WTC11 (cell line): ENCODE results near the gene LMBR1. TPM values are rescaled to one million over a fixed set of nuclear protein-coding genes. Genes with fewer than 3 reads are reported as not detected.

Experiments
- ATAC-seq: fragments of 200-7000 bp; cut with Tn5 transposase; 2 replicates; pipeline ENCODE4 v1.10.0; 2021; ENCODE audit warnings: mild to moderate bottlenecking, moderate library complexity
- CTCF ChIA-PET: fragments of 300-600 bp; sonication (Branson Sonifier 250); formaldehyde crosslinking; loops from one replicate; lab custom pipeline; 2021; ENCODE audit warnings: antibody characterized with exemption; lab: Charles Lee
- POLR2A ChIA-PET: fragments of 350-600 bp; sonication (Branson Sonifier 250); formaldehyde crosslinking; loops from one replicate; lab custom pipeline; 2021; ENCODE audit warnings: antibody characterized with exemption; lab: Charles Lee
- DNase-seq: peaks from one replicate; pipeline ENCODE4 v3.0.0; 2021; ENCODE audit warnings: low spot score
- H3K27ac Mint-ChIP-seq: 2 replicates; pipeline ENCODE4 v1.8.0; 2021; ENCODE audit warnings: mixed read lengths
- H3K27me3 Mint-ChIP-seq: 2 replicates; pipeline ENCODE4 v1.8.0; 2021; ENCODE audit warnings: low read depth, mild to moderate bottlenecking, moderate library complexity, mixed read lengths
- H3K36me3 Mint-ChIP-seq: 2 replicates; pipeline ENCODE4 v1.8.0; 2021; ENCODE audit warnings: mixed read lengths
- H3K4me1 Mint-ChIP-seq: 2 replicates; pipeline ENCODE4 v1.8.0; 2022; ENCODE audit warnings: mixed read lengths
- H3K4me3 Mint-ChIP-seq: 2 replicates; pipeline ENCODE4 v1.8.0; 2021; ENCODE audit warnings: mild to moderate bottlenecking, moderate library complexity, mixed read lengths
- H3K9me3 Mint-ChIP-seq: 2 replicates; pipeline ENCODE4 v1.8.0; 2021; ENCODE audit warnings: mixed read lengths
- ATF1 ChIP-seq: sonication (generic); formaldehyde crosslinking; IDR thresholded peaks from 2 replicates; pipeline ENCODE4 v1.8.1; 2023; ENCODE audit warnings: mild to moderate bottlenecking, moderate library complexity, missing genetic modification reagents
- FOXP1 ChIP-seq: sonication (generic); formaldehyde crosslinking; IDR thresholded peaks from 2 replicates; pipeline ENCODE4 v1.8.0; 2022; ENCODE audit warnings: missing genetic modification reagents, mild to moderate bottlenecking, moderate library complexity, borderline replicate concordance
- GABPB1 ChIP-seq: sonication (generic); formaldehyde crosslinking; IDR thresholded peaks from 2 replicates; pipeline ENCODE4 v1.8.1; 2023; ENCODE audit warnings: mild to moderate bottlenecking, missing genetic modification reagents
- GRHL2 ChIP-seq: fragments of 250-450 bp; sonication (Bioruptor Pico); IDR thresholded peaks from 2 replicates; pipeline ENCODE4 v1.8.0; 2022; ENCODE audit warnings: mild to moderate bottlenecking, moderate library complexity; ENCODE audit not compliant: insufficient replicate concordance, severe bottlenecking
- JUN ChIP-seq: sonication (generic); formaldehyde crosslinking; IDR thresholded peaks from 2 replicates; pipeline ENCODE4 v1.8.0; 2023; ENCODE audit warnings: mild to moderate bottlenecking, missing genetic modification reagents
- MXD4 ChIP-seq: fragments of 250-450 bp; sonication (Bioruptor Pico); IDR thresholded peaks from 2 replicates; pipeline ENCODE4 v1.8.0; 2021; ENCODE audit warnings: mild to moderate bottlenecking, moderate library complexity, borderline replicate concordance
- NFYB ChIP-seq: sonication (generic); formaldehyde crosslinking; conservative IDR thresholded peaks from 2 replicates; pipeline ENCODE4 v1.8.0; 2022; ENCODE audit warnings: low read depth, missing genetic modification reagents
- NR2C2 ChIP-seq: sonication (generic); formaldehyde crosslinking; IDR thresholded peaks from 2 replicates; pipeline ENCODE4 v1.8.0; 2022; ENCODE audit warnings: mild to moderate bottlenecking, missing genetic modification reagents
- OVOL2 ChIP-seq: fragments of 250-450 bp; sonication (Bioruptor Pico); IDR thresholded peaks from 2 replicates; pipeline ENCODE4 v1.9.0; 2021; ENCODE audit warnings: mild to moderate bottlenecking, borderline replicate concordance
- RORB ChIP-seq: fragments of 250-450 bp; sonication (Bioruptor Pico); IDR thresholded peaks from 2 replicates; pipeline ENCODE4 v1.9.0; 2021; ENCODE audit warnings: mild to moderate bottlenecking
- SMAD3 ChIP-seq: sonication (generic); formaldehyde crosslinking; IDR thresholded peaks from 2 replicates; pipeline ENCODE4 v1.8.0; 2022; ENCODE audit warnings: missing genetic modification reagents, mild to moderate bottlenecking, borderline replicate concordance
- SOX15 ChIP-seq: fragments of 250-450 bp; sonication (Bioruptor Pico); IDR thresholded peaks from 2 replicates; pipeline ENCODE4 v1.9.0; 2021; ENCODE audit warnings: mild to moderate bottlenecking
- ZNF232 ChIP-seq: sonication (generic); formaldehyde crosslinking; IDR thresholded peaks from 2 replicates; pipeline ENCODE4 v1.8.0; 2022; ENCODE audit warnings: mild to moderate bottlenecking, missing genetic modification reagents
- ZNF263 ChIP-seq: sonication (generic); formaldehyde crosslinking; IDR thresholded peaks from 2 replicates; pipeline ENCODE4 v1.8.1; 2022; ENCODE audit warnings: low read depth, mild to moderate bottlenecking, moderate library complexity, missing genetic modification reagents
- ZNF317 ChIP-seq: sonication (generic); formaldehyde crosslinking; IDR thresholded peaks from 2 replicates; pipeline ENCODE4 v1.8.1; 2023; ENCODE audit warnings: low read depth, mild to moderate bottlenecking, moderate library complexity, missing genetic modification reagents, borderline replicate concordance
- ZNF416 ChIP-seq: fragments of 250-450 bp; sonication (Bioruptor Pico); IDR thresholded peaks from 2 replicates; pipeline ENCODE4 v1.9.0; 2021; ENCODE audit warnings: mild to moderate bottlenecking, inconsistent platforms
- ZNF423 ChIP-seq: fragments of 250-450 bp; sonication (Bioruptor Pico); IDR thresholded peaks from 2 replicates; pipeline ENCODE4 v2.1.2; 2022; ENCODE audit warnings: mild to moderate bottlenecking, moderate library complexity
- total RNA-seq: library from RNA; stranded (reverse); gene quantifications from 3 replicates; pipeline ENCODE4 v1.2.3, GENCODE V29; 2021
- TF ChIP-seq, protein P1 (sequence below): sonication (generic); formaldehyde crosslinking; IDR thresholded peaks from 2 replicates; pipeline ENCODE4 v1.8.0; 2023; ENCODE audit warnings: missing genetic modification reagents, mild to moderate bottlenecking, borderline replicate concordance
- TF ChIP-seq, protein P2 (sequence below): fragments of 250-450 bp; sonication (Bioruptor Pico); conservative IDR thresholded peaks from 2 replicates; pipeline ENCODE4 v1.9.0; 2021; ENCODE audit warnings: mild to moderate bottlenecking
- TF ChIP-seq, protein P3 (sequence below): sonication (generic); formaldehyde crosslinking; IDR thresholded peaks from 2 replicates; pipeline ENCODE4 v1.8.1; 2022; ENCODE audit warnings: low read depth, missing genetic modification reagents, borderline replicate concordance

LMBR1 gene
- total RNA-seq, 1 experiment from 2014 or later: 55.6 TPM

DNA sequence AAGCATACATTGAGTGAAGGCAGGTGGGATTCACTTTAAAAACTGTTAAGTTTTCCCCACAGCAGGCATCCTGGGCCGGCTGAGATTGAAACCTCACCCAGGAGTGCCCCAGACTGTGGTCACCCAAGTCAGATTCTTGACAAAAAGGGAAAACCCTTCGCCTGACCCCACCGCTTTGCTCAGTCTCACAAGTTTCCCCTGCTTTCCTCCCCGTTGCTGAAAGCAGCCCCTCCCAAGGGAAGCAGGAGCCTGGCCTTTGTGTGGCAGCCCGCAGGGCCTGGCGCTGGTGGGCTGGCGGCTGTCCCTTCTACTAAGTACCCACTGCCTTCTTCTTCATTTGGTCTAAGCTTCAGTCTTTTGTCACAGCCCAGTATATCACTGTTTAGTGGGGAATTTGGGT lies 236.4 kb downstream of the LMBR1 start:
- peaks cover 5% of the 10 kb centered on the region; the same call in 1 of the 2 replicates for H3K9me3 Mint-ChIP-seq
- H3K36me3 Mint-ChIP-seq: peaks cover under 1% of the 10 kb centered on the region; the same call in 1 of the 2 replicates
- no peak for TF ChIP-seq ZNF232 (CRISPR knock-in tag)
- TF ChIP-seq NFYB (CRISPR knock-in tag): no peak
- no peak overlapping the region for H3K4me3 Mint-ChIP-seq
- H3K27me3 Mint-ChIP-seq: no peaks in the 10 kb centered on the region
- ChIA-PET CTCF (no interaction called here), POLR2A (interaction anchor here (0.6 kb wide), 1 partner anchor 188 kb away, joined by 6 read pairs; no protein-coding TSS in a partner anchor)
- no peak overlapping the region for H3K27ac Mint-ChIP-seq
- peaks cover 8% of the 10 kb centered on the region for H3K4me1 Mint-ChIP-seq
- peak; percentile 22; the same call in 1 of the 2 replicates for ATAC-seq
- DNase-seq: no peak

DNA sequence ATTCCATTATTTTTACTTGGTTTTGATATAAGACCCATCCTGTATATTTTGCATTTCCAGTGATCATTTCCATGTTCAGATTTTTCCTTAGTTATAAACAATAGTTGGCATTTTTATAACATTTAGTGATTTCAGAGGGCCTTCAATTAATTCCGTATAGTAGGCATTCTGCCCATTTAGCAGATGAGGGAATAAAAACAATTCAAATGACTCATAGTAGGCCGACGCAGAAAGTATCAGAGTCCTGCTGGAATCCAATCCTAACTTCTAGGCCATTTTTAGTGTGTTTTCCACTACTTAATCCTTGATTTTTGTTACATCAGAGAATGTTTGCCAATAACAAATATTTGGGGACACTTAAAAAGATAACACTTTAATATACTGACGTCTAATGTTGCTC lies 237.0 kb downstream of the LMBR1 start:
- Mint-ChIP-seq H3K36me3 (peaks cover 3% of the 10 kb centered on the region; the same call in 1 of the 2 replicates), H3K4me1 (peaks cover 8% of the 10 kb centered on the region), H3K27ac (no peak overlapping the region), H3K4me3 (no peak overlapping the region), H3K9me3 (peaks cover 8% of the 10 kb centered on the region), H3K27me3 (no peaks in the 10 kb centered on the region)
- TF ChIP-seq MXD4 (CRISPR knock-in tag): no peak
- TF ChIP-seq, protein P1, sequence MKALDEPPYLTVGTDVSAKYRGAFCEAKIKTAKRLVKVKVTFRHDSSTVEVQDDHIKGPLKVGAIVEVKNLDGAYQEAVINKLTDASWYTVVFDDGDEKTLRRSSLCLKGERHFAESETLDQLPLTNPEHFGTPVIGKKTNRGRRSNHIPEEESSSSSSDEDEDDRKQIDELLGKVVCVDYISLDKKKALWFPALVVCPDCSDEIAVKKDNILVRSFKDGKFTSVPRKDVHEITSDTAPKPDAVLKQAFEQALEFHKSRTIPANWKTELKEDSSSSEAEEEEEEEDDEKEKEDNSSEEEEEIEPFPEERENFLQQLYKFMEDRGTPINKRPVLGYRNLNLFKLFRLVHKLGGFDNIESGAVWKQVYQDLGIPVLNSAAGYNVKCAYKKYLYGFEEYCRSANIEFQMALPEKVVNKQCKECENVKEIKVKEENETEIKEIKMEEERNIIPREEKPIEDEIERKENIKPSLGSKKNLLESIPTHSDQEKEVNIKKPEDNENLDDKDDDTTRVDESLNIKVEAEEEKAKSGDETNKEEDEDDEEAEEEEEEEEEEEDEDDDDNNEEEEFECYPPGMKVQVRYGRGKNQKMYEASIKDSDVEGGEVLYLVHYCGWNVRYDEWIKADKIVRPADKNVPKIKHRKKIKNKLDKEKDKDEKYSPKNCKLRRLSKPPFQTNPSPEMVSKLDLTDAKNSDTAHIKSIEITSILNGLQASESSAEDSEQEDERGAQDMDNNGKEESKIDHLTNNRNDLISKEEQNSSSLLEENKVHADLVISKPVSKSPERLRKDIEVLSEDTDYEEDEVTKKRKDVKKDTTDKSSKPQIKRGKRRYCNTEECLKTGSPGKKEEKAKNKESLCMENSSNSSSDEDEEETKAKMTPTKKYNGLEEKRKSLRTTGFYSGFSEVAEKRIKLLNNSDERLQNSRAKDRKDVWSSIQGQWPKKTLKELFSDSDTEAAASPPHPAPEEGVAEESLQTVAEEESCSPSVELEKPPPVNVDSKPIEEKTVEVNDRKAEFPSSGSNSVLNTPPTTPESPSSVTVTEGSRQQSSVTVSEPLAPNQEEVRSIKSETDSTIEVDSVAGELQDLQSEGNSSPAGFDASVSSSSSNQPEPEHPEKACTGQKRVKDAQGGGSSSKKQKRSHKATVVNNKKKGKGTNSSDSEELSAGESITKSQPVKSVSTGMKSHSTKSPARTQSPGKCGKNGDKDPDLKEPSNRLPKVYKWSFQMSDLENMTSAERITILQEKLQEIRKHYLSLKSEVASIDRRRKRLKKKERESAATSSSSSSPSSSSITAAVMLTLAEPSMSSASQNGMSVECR (CRISPR knock-in tag): no peak
- TF ChIP-seq FOXP1 (CRISPR knock-in tag): no peak
- no peak for TF ChIP-seq ATF1 (CRISPR knock-in tag)
- no peak for TF ChIP-seq ZNF423 (CRISPR knock-in tag)
- TF ChIP-seq ZNF416: no peak
- POLR2A ChIA-PET: no interaction called here
- CTCF ChIA-PET: no interaction called here
- DNase-seq: no peak
- ATAC-seq: no peak

DNA sequence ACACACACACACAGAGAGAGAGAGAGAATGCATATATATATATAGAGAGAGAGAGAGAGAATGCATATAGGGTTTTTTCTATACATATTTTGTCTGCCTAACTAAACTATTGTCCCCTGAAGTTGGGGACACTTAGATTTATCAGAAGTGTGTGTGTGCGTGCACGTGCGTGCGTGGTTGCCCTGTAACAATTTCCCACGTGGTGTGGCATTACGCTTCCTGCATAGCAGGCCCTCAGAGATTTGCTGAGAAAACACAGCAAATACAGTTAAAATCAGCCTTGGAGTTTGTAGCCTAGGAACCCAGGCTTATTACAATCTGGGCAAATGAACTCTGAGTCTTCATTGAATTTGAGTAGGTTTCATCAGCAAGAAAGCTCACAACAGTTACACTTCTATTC lies 237.7 kb downstream of the LMBR1 start:
- ATAC-seq (no peak), DNase-seq (no peak)
- no peak for TF ChIP-seq RORB (CRISPR knock-in tag)
- no peak for TF ChIP-seq SOX15 (CRISPR knock-in tag)
- no peak for TF ChIP-seq ZNF317
- TF ChIP-seq, protein P2, sequence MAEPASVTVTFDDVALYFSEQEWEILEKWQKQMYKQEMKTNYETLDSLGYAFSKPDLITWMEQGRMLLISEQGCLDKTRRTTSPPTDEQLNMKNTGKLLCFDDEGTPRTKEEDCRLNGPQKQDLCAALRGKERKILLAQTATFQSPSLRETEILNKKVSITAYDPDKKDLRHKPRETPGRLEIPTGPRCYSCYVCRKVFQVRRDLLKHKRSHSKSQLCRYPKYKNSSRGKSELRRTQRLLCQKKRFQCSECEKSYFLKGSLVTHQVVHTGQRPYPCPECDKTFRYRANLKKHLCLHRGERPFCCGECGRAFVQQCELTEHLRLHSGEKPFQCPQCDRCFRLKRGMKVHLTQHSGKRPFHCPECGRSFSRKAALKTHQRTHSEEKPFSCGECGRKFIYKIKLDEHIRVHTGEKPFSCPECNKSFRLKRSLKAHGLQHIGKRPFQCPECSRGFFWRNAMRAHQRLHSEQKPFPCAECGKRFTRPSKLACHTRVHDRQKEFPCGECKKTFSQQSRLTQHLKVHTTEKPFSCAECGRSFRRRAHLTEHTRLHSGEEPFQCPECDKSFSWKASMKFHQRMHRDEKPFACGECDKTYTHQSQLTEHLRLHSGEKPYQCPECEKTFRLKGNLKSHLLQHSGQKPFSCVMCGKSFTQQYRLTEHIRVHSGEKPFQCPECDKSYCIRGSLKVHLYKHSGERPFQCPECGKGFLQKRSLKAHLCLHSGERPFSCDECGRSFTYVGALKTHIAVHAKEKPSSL: no peak
- no peak for TF ChIP-seq ZNF263
- TF ChIP-seq GRHL2 (CRISPR knock-in tag): no peak
- TF ChIP-seq NR2C2 (CRISPR knock-in tag): no peak
- TF ChIP-seq OVOL2 (CRISPR knock-in tag): no peak
- TF ChIP-seq, protein P3, sequence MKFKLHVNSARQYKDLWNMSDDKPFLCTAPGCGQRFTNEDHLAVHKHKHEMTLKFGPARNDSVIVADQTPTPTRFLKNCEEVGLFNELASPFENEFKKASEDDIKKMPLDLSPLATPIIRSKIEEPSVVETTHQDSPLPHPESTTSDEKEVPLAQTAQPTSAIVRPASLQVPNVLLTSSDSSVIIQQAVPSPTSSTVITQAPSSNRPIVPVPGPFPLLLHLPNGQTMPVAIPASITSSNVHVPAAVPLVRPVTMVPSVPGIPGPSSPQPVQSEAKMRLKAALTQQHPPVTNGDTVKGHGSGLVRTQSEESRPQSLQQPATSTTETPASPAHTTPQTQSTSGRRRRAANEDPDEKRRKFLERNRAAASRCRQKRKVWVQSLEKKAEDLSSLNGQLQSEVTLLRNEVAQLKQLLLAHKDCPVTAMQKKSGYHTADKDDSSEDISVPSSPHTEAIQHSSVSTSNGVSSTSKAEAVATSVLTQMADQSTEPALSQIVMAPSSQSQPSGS: no peak
- TF ChIP-seq SMAD3 (CRISPR knock-in tag): no peak
- no peak for TF ChIP-seq GABPB1 (CRISPR knock-in tag)
- TF ChIP-seq JUN: no peak
- no peak overlapping the region for H3K27ac Mint-ChIP-seq
- H3K27me3 Mint-ChIP-seq: no peaks in the 10 kb centered on the region
- H3K9me3 Mint-ChIP-seq: peaks cover 14% of the 10 kb centered on the region
- CTCF ChIA-PET: no interaction called here
- POLR2A ChIA-PET: no interaction called here
- no peak overlapping the region for H3K4me3 Mint-ChIP-seq
- H3K4me1 Mint-ChIP-seq: peaks cover 12% of the 10 kb centered on the region
- H3K36me3 Mint-ChIP-seq: peaks cover 6% of the 10 kb centered on the region
